Right cardiac atrium (tissue), 5 donors: Measurements from ENCODE around the gene STK31. TPM values are rescaled to one million over a fixed set of nuclear protein-coding genes. Genes with fewer than 3 reads are reported as not detected.
"Not testable (repeated sequence)": the region's sequence is repeated elsewhere in the genome, so short reads cannot be mapped to it uniquely, and the experiment has no call there.

Source experiments
- ATAC-seq, 2 donors: fragments of 200-7000 bp; cut with Tn5 transposase; one replicate each; pipeline versions ENCODE4 v1.8.0 to v1.9.1; 2020; ENCODE audit warnings: moderate library complexity in 2 of 2, mild to moderate bottlenecking in 1 of 2
- DNase-seq, 3 donors: peaks; one replicate each; pipeline ENCODE4 v3.0.0-alpha.2; 2020
- H3K27ac ChIP-seq: one replicate; pipeline ENCODE4 v1.5.1; 2013; ENCODE audit warnings: mild to moderate bottlenecking, low read length, control low read depth, moderate library complexity
- H3K27me3 ChIP-seq: one replicate; pipeline ENCODE4 v1.6.1; 2013; ENCODE audit not compliant: control insufficient read depth, insufficient read depth
- H3K4me1 ChIP-seq: one replicate; pipeline ENCODE4 v1.6.1; 2013; ENCODE audit warnings: low read length; ENCODE audit not compliant: control insufficient read depth, insufficient read depth
- H3K4me3 ChIP-seq: one replicate; pipeline ENCODE4 v1.5.1; 2013; ENCODE audit warnings: low read length, control low read depth
- H3K9me3 ChIP-seq: one replicate; pipeline ENCODE4 v1.6.1; 2013; ENCODE audit warnings: low read length; ENCODE audit not compliant: control insufficient read depth
- WGBS: extraction: QIAGEN DNeasy Blood & Tissue Kit; methylation state at CpG from one replicate; pipeline ENCODE4 v1.1.7; 2013; 5-methylcytosine and 5-hydroxymethylcytosine counted together
- intact Hi-C, 4 donors: fragments of 100-400 bp; cut with DNase I; formaldehyde crosslinking; loops; one replicate each; pipeline versions ENCODE4 v1.11.0 to v1.14.0; 2022 to 2023
- polyA plus RNA-seq: library from polyadenylated mRNA; stranded (reverse); fragments of 200-250 nt; gene quantifications from one replicate; pipeline ENCODE4 v1.2.3, GENCODE V29; 2013
- total RNA-seq, 4 donors: library from RNA; stranded (reverse); fragmentation: NEBNext Ultra II Directional; extraction: Animal tissue kit (Norgen Biotek cat#: 25700); gene quantifications; one replicate each; pipeline ENCODE4 v1.2.1, GENCODE V29; 2021
- donor health status: healthy with polysubstance abuse.
- donor health status: DM: no; HTN: yes; CAD: no.
- donor health status: DM: no; HTN: no; CAD: no.
- donor health status: DM: no; HTN: yes; CAD: no; lungs with severe emphysema.
- donor health status: DM: yes; HTN: yes; CAD: no.

Gene STK31
- total and polyA plus RNA-seq, 5 donors = 0.09 to 0.47 (median 0.26) TPM; not detected in 1

DNA sequence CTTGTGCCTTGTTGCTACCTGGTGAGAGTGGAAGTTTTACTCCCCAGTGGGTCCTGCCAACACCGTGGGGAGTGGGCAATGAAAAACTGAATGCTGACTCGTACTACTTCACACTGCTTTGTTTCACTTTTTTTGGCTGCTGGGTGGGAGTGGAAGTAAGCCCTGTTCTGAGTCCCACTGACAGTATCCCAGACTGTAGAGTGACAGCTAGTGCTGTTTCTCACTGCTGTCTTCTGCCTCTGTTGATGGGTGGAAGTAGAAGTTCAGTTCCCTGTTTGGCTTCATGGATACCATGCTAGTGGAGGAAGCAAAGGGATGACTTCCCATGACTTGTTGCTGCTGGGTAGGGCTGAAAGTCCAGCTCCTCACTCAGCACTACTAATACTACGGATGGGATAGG lies 98.4 kb downstream of the STK31 start:
- no peak for ATAC-seq
- WGBS = 67% methylated on average over 3 of the region's 3 CpGs
- no peaks in the 10 kb centered on the region for H3K4me1 ChIP-seq

DNA sequence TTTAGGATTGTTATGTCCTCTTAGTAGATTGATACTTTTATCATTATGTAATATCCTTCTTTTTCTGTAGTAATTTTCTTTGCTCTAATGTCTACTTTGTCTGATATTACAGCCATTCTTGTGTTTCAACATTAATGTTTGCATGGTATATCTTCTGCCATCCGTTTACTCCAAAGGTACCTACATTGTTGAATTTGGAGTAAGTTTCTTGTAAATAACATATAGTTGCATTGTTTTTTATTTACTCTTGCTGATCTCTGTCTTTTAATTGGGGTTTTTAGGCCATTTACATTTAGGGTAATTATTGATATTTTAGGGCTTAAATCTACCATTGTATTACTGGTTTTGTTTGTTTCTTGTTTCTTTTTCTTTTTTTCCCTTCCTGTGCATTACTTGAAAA lies 100.1 kb downstream of the STK31 start:
- DNase-seq (no peak), ATAC-seq (no peak)
- H3K9me3 ChIP-seq = no peaks in the 10 kb centered on the region
- no peaks in the 10 kb centered on the region for H3K4me1 ChIP-seq
- intact Hi-C loops = no loop called here
- H3K4me3 ChIP-seq = no peak overlapping the region
- WGBS = 79% methylated on average over 1 of the region's 1 CpG
- H3K27me3 ChIP-seq = no peaks in the 10 kb centered on the region
- H3K27ac ChIP-seq = no peak overlapping the region

More for the DNA sequence above, 98.4 kb downstream of the STK31 start:
- intact Hi-C loops = no loop called here
- H3K4me3 ChIP-seq = no peak overlapping the region
- DNase-seq = no peak
- H3K27ac ChIP-seq = no peak overlapping the region
- no peaks in the 10 kb centered on the region for H3K27me3 ChIP-seq
- no peaks in the 10 kb centered on the region for H3K9me3 ChIP-seq

DNA sequence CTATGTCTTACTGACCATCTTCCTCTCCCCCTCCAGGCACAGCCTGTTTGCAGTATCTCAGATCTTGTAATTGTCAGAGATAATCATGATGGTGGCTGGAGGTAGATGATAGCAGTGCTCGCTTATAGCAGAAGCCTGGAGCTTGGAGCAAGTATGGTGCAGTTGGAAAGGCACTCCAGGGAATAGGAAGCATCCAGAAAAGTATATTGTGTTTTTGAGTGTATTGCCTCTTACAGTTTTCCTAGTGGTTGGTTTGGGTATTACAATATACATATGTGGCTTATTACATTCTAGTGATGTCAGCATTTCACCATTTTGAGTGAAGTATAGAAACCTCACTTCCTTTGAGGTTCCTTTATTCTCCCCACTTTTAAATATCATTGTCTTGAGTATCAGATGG lies 101.5 kb downstream of the STK31 start:
- intact Hi-C loops = no loop called here
- ATAC-seq (no peak), DNase-seq (no peak)
- Histone ChIP-seq H3K4me1 (no peaks in the 10 kb centered on the region), H3K27ac (no peak overlapping the region), H3K27me3 (no peaks in the 10 kb centered on the region), H3K4me3 (no peak overlapping the region), H3K9me3 (no peaks in the 10 kb centered on the region)
- WGBS = 84% methylated on average over 1 of the region's 1 CpG

DNA sequence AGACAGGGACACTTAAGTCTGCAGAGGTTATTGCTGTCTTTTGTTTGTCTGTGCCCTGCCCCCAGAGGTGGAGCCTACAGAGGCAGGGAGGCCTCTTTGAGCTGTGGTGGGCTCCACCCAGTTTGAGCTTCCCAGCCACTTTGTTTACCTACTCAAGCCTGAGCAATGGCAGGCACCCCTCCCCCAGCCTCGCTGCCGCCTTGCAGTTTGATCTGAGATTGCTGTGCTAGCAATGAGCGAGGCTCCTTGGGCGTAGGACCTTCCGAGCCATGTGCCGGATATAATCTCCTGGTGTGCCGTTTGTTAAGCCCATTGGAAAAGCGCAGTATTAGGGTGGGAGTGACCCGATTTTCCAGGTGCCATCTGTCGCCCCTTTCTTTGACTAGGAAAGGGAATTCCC lies 118.1 kb downstream of the STK31 start:
- intact Hi-C loops = not testable (repeated sequence)
- WGBS = 90% methylated on average over 10 of the region's 10 CpGs

DNA sequence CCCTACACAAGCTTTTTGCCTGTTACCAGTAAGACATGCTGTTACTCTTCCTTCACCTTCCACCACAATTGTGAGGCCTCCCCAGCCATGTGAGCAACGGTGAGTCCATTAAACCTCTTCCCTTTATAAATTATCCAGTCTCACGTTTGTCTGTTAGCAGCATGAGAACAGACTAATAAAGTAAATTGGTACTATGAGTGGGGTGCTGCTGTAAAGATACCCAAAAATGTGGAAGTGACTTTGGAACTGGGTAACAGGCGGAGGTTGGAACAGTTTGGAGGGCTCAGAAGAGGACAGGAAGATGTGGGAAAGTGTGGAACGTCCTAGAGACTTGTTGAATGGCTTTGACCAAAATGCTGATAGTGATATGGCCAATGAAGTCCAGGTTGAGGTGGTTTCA lies 122.7 kb downstream of the STK31 start:
- ATAC-seq, intact Hi-C loops, H3K4me3 ChIP-seq, H3K9me3 ChIP-seq, H3K4me1 ChIP-seq, H3K27ac ChIP-seq, H3K27me3 ChIP-seq, DNase-seq: not testable (repeated sequence)
- WGBS = 63% methylated on average over 4 of the region's 4 CpGs

More for the DNA sequence above, 118.1 kb downstream of the STK31 start:
- not testable (repeated sequence) for H3K4me3 ChIP-seq, DNase-seq, H3K27ac ChIP-seq, H3K27me3 ChIP-seq, H3K4me1 ChIP-seq, H3K9me3 ChIP-seq, ATAC-seq

DNA sequence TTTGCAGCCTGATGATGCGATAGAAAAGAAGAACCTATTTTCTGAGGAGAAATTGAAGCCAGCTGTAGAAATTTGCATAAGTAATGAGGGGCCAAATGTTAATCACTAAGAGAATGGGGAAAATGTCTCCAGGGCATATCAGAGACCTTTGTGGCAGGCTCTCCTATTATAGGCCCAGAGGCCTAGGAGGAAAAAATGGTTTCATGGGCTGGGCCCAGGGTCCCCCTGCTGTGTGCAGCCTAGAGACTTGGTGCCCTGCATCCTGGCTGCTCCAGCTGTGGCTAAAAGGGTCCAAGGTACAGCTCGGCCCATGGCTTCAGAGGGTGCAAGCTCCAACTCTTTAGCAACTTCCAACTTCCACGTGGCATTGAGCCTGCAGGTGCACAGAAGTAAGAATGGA lies 123.4 kb downstream of the STK31 start:
- DNase-seq (no peak), ATAC-seq (no peak)
- WGBS = 73% methylated on average over 3 of the region's 3 CpGs

DNA sequence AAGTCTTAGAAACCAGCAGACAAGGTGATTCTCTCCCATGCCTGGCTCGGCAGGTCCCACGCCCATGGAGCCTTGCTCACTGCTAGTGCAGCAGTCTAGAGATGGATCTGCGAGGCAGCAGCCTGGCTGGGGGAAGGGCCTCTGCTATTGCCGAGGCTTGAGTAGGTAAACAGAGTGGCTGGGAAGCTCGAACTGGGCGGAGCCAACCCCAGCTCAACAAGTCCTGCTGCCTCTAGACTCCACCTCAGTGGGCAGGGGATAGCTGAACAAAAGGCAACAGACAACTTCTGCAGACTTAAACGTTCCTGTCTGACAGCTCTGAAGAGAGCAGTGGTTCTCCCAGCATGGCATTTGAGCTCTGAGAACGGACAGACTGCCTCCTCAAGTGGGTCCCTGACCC lies 134.8 kb downstream of the STK31 start:
- intact Hi-C loops, ATAC-seq, H3K27ac ChIP-seq, H3K9me3 ChIP-seq, H3K4me3 ChIP-seq, H3K27me3 ChIP-seq, H3K4me1 ChIP-seq, DNase-seq: not testable (repeated sequence)
- 78% methylated on average over 8 of the region's 8 CpGs for WGBS

More for the DNA sequence above, 123.4 kb downstream of the STK31 start:
- Histone ChIP-seq H3K27me3 (no peaks in the 10 kb centered on the region), H3K27ac (no peak overlapping the region), H3K4me1 (no peaks in the 10 kb centered on the region), H3K4me3 (no peak overlapping the region), H3K9me3 (peaks cover 2% of the 10 kb centered on the region)
- intact Hi-C loops = no loop called here

DNA sequence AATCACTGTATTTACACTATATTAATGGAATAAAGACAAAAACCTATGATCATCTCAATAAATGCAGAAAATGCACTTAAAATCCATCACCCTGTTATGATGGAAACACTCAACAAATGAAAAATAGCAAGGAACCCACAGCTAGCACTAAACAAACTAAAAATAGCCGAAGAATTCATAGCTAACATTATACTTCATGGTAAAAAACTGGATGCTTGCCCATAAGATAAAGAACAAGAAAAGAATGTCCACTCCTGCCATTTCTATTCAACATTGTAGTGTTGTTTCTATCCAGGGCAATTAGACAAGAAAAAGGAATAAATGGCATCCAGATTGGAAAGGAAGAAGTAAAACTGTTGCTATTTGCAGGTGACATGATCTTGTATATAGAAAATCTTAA lies 142.1 kb downstream of the STK31 start:
- intact Hi-C loops = no loop called here
- Histone ChIP-seq H3K9me3 (no peaks in the 10 kb centered on the region), H3K27ac (no peak overlapping the region), H3K4me1 (no peaks in the 10 kb centered on the region), H3K27me3 (no peaks in the 10 kb centered on the region), H3K4me3 (no peak overlapping the region)
- ATAC-seq (no peak), DNase-seq (no peak)
- 63% methylated on average over 1 of the region's 1 CpG for WGBS

DNA sequence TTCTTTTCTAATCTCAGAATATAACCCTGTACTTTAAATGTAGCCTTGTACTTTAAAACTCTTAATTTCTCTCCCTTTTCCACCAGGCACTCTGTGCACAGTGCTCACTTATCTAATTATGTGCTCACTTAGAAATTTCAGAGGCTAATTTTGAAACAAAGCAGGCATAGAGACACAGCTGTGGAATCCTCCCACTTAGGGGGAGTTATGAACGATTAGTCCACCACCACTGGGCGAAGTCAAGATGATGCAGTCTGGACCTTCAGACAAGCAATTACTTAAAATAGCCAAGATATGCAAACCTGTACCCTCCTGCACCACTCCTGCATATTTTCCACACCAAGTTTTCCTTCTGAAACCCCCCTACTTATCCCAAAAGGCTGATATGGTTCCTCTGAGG lies 143.0 kb downstream of the STK31 start:
- intact Hi-C loops = no loop called here
- 43% methylated on average over 2 of the region's 2 CpGs for WGBS
- no peak overlapping the region for H3K4me3 ChIP-seq
- H3K4me1 ChIP-seq = no peaks in the 10 kb centered on the region
- ATAC-seq (no peak), DNase-seq (no peak)
- no peaks in the 10 kb centered on the region for H3K9me3 ChIP-seq
- H3K27ac ChIP-seq = no peak overlapping the region
- H3K27me3 ChIP-seq = no peaks in the 10 kb centered on the region

DNA sequence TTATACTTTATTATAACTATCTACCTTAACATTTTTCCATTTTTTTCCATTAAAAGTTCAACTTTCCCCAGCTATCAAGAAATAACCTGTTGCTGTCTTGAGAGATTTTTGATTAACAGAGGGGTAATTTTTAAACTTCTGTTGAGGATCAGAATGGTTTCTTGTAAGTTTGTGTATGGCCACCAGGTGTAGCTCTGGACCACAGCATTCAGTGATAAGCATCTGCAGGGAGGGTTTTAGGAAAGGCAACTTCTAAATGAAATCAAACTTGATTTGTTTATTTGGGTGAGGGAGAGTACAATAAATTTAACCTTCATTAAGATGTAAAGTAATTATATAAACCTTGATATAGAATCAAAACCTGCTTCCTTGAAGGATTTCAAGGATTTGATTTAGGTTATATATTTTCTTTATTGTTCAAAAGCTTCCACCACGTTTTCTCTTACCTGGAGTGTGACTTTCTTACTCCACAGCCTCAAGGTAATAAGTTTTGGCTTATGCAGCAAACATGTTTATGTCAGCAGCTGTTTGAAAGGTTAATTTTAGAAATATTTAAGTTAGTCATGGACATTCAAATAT lies 153.3 kb downstream of the STK31 start:
- ATAC-seq = no peak
- Histone ChIP-seq H3K27me3 (no peaks in the 10 kb centered on the region), H3K4me3 (no peak overlapping the region), H3K27ac (no peak overlapping the region), H3K9me3 (no peaks in the 10 kb centered on the region), H3K4me1 (no peaks in the 10 kb centered on the region)
- WGBS = 59% methylated on average over 1 of the region's 1 CpG
- DNase-seq = no peak
- intact Hi-C loops = no loop called here

DNA sequence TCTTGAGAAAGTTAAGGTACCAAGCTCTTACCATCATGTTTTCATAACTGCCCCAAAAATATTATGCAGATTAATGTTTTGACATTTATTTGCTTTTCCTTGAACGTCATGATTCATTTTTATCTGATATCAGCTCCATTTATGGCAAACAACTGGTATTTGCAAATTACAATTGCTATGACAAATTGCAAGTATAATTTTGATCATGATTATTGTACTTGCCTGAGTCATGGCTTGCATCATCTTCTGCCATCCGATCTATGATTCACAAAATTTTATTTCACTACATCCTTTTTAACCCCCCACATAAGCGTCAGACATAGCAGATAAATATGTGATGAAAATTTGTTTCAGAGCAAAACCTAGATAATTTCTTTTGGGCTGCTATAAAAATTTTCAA lies 155.0 kb downstream of the STK31 start:
- H3K4me1 ChIP-seq = no peaks in the 10 kb centered on the region
- no peaks in the 10 kb centered on the region for H3K9me3 ChIP-seq
- no peak overlapping the region for H3K4me3 ChIP-seq
- H3K27me3 ChIP-seq = no peaks in the 10 kb centered on the region
- no peak for DNase-seq
- H3K27ac ChIP-seq = no peak overlapping the region
- no peak for ATAC-seq
- intact Hi-C loops = no loop called here
- 43% methylated on average over 3 of the region's 3 CpGs for WGBS

DNA sequence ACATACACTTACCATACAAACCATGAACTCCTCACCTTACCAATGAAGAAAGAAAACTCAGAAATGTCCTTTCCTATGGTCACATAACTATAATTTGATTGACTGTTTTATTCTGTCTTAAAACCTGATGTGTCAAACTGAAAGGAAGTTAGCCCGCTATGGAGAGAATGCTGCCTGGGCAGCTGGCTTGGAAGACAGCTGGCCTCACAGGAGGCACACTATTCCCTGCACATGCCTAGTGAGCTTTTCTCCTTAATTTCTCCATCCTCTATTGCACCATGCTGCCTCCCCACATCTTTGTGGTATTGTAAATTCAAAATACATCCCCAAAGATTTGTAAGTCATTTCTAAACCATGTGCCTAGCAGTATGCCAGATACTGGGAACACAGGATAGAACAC lies 163.3 kb downstream of the STK31 start:
- intact Hi-C loops = no loop called here
- ATAC-seq = no peak
- Histone ChIP-seq H3K27ac (no peak overlapping the region), H3K27me3 (no peaks in the 10 kb centered on the region), H3K4me3 (no peak overlapping the region), H3K9me3 (no peaks in the 10 kb centered on the region), H3K4me1 (no peaks in the 10 kb centered on the region)
- DNase-seq = no peak
- WGBS = 67% methylated on average over 1 of the region's 1 CpG
